Measurements from ENCODE around the gene SHROOM1. TPM values are rescaled to one million over a fixed set of nuclear protein-coding genes. Genes with fewer than 3 reads are reported as not detected.

SHROOM1 gene
- total and polyA plus RNA-seq, 9 of the 15 experiments (the other 6 are each of a cell fraction or from before 2014, with no cell fraction given), result 0.44 to 26.5 (median 11.9) TPM

DNA sequence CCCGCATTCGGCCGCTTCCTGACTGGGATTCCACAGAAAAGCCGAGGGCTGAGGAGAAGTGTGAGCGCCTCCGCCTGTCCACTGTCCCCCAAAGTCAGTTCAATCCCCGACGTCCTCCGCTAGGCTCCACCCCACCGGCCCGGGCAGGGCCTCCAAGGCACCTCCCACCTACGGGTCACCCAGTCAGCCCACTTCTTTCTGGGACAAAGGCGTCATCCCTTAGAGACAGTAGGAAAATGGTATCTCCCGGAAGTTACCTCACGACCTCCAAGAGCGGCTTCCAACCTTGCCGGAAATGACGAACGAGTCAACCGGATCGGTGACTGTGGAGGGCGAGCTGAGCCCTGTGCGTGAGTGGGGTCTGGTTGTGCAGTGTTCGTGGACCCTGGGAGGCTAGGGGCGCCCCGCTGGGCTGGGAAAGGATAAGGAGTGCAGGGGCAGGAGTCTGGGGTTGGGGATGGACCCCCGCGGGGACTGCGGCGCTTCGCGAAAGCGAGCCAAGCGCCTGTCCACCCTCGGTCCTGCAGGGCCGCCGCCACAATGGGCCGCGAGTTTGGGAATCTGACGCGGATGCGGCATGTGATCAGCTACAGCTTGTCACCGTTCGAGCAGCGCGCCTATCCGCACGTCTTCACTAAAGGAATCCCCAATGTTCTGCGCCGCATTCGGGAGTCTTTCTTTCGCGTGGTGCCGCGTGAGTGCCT, 36.0 kb upstream of the SHROOM1 start, which contains the start of the genes GDF9 and UQCRQ (continued):
- peak; percentile 63 for TF ChIP-seq ZNF431 (CRISPR knock-in tag; IDR thresholded peaks at IDR 0.05)
- TF ChIP-seq, protein P1, sequence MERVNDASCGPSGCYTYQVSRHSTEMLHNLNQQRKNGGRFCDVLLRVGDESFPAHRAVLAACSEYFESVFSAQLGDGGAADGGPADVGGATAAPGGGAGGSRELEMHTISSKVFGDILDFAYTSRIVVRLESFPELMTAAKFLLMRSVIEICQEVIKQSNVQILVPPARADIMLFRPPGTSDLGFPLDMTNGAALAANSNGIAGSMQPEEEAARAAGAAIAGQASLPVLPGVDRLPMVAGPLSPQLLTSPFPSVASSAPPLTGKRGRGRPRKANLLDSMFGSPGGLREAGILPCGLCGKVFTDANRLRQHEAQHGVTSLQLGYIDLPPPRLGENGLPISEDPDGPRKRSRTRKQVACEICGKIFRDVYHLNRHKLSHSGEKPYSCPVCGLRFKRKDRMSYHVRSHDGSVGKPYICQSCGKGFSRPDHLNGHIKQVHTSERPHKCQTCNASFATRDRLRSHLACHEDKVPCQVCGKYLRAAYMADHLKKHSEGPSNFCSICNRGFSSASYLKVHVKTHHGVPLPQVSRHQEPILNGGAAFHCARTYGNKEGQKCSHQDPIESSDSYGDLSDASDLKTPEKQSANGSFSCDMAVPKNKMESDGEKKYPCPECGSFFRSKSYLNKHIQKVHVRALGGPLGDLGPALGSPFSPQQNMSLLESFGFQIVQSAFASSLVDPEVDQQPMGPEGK (CRISPR knock-in tag; IDR thresholded peaks at IDR 0.05; ENCODE audit: borderline replicate concordance), result no peak
- TF ChIP-seq, protein P2, sequence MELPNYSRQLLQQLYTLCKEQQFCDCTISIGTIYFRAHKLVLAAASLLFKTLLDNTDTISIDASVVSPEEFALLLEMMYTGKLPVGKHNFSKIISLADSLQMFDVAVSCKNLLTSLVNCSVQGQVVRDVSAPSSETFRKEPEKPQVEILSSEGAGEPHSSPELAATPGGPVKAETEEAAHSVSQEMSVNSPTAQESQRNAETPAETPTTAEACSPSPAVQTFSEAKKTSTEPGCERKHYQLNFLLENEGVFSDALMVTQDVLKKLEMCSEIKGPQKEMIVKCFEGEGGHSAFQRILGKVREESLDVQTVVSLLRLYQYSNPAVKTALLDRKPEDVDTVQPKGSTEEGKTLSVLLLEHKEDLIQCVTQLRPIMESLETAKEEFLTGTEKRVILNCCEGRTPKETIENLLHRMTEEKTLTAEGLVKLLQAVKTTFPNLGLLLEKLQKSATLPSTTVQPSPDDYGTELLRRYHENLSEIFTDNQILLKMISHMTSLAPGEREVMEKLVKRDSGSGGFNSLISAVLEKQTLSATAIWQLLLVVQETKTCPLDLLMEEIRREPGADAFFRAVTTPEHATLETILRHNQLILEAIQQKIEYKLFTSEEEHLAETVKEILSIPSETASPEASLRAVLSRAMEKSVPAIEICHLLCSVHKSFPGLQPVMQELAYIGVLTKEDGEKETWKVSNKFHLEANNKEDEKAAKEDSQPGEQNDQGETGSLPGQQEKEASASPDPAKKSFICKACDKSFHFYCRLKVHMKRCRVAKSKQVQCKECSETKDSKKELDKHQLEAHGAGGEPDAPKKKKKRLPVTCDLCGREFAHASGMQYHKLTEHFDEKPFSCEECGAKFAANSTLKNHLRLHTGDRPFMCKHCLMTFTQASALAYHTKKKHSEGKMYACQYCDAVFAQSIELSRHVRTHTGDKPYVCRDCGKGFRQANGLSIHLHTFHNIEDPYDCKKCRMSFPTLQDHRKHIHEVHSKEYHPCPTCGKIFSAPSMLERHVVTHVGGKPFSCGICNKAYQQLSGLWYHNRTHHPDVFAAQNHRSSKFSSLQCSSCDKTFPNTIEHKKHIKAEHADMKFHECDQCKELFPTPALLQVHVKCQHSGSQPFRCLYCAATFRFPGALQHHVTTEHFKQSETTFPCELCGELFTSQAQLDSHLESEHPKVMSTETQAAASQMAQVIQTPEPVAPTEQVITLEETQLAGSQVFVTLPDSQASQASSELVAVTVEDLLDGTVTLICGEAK (IDR thresholded peaks at IDR 0.05), result peak; percentile 97
- TF ChIP-seq, protein P2 (CRISPR knock-in tag; IDR thresholded peaks at IDR 0.05), result no peak
- peak; percentile 97 for TF ChIP-seq GABPA (tag; conservative IDR thresholded peaks at IDR 0.05; ENCODE audit: low read depth)
- no peak for TF ChIP-seq PYGO2 (tag; IDR thresholded peaks at IDR 0.05)
- no peak for TF ChIP-seq HEY1 (CRISPR knock-in tag; IDR thresholded peaks at IDR 0.05; ENCODE audit: borderline replicate concordance)
- no peak for TF ChIP-seq DNMT1 (IDR thresholded peaks at IDR 0.05)
- TF ChIP-seq SAP30 (IDR thresholded peaks at IDR 0.05; ENCODE audit: borderline replicate concordance, insufficient read depth, low read depth, low read length, poor library complexity, severe bottlenecking), result peak; percentile 87
- no peak for TF ChIP-seq SMAD2 (IDR thresholded peaks at IDR 0.05; ENCODE audit: low read depth, low read length)
- TF ChIP-seq ZNF766 (CRISPR knock-in tag; conservative IDR thresholded peaks at IDR 0.05), result 0 out of 2 replicates have a peak, but pooled peaks have one; percentile 7
- TF ChIP-seq SIX5 (IDR thresholded peaks at IDR 0.05; ENCODE audit: borderline replicate concordance in 1 of 2, insufficient read depth in 1 of 2, low read depth in 1 of 2, low read length in 2 of 2), result peak; percentile 38 to 44; a peak in 2 of 4 replicates
- TF ChIP-seq KAT7 (CRISPR knock-in tag; IDR thresholded peaks at IDR 0.05; ENCODE audit: borderline replicate concordance), result 0 out of 2 replicates have a peak, but pooled peaks have one; percentile 83
- TF ChIP-seq, protein P3, sequence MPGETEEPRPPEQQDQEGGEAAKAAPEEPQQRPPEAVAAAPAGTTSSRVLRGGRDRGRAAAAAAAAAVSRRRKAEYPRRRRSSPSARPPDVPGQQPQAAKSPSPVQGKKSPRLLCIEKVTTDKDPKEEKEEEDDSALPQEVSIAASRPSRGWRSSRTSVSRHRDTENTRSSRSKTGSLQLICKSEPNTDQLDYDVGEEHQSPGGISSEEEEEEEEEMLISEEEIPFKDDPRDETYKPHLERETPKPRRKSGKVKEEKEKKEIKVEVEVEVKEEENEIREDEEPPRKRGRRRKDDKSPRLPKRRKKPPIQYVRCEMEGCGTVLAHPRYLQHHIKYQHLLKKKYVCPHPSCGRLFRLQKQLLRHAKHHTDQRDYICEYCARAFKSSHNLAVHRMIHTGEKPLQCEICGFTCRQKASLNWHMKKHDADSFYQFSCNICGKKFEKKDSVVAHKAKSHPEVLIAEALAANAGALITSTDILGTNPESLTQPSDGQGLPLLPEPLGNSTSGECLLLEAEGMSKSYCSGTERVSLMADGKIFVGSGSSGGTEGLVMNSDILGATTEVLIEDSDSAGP (CRISPR knock-in tag; IDR thresholded peaks at IDR 0.05), result peak; percentile 66; the same call in 1 of the 2 replicates

Data from K562 (cell line).